ENCODE data around the gene FBN3.

- TF ChIP-seq CTBP1 (IDR thresholded peaks at IDR 0.05; ENCODE audit: borderline replicate concordance) (no peak), ZNF384 (IDR thresholded peaks at IDR 0.05) (no peak), ARNT (IDR thresholded peaks at IDR 0.05) (no peak), BHLHE40 (IDR thresholded peaks at IDR 0.05; ENCODE audit: borderline replicate concordance) (no peak), SUZ12 (IDR thresholded peaks at IDR 0.05) (no peak), PKNOX1 (IDR thresholded peaks at IDR 0.05) (no peak), TARDBP (IDR thresholded peaks at IDR 0.05) (no peak), FOXM1 (IDR thresholded peaks at IDR 0.05; ENCODE audit: borderline replicate concordance) (no peak), SP1 (IDR thresholded peaks at IDR 0.05) (no peak), FOXA1 (IDR thresholded peaks at IDR 0.05) (no peak), HDGF (IDR thresholded peaks at IDR 0.05; ENCODE audit: borderline replicate concordance) (no peak), NFRKB (IDR thresholded peaks at IDR 0.05) (no peak), LEF1 (IDR thresholded peaks at IDR 0.05; ENCODE audit: borderline replicate concordance) (no peak), FOXK2 (IDR thresholded peaks at IDR 0.05) (no peak)
Measured at GRCh38 chr19:8141726-8142512, 7.5 kb downstream of the FBN3 start.
